GM19023 (cell line): Measurements from ENCODE around the gene UPF3A.
A peak's percentile ranks its signal among the peaks of the same experiment; 100 is the strongest.
"Not testable (repeated sequence)": the region's sequence is repeated elsewhere in the genome, so short reads cannot be mapped to it uniquely, and the experiment has no call there.

Experiments
- ATAC-seq: cut with Tn5 transposase; IDR thresholded peaks from one replicate; pipeline ENCODE4 v1.9.1; 2021; ENCODE audit warnings: mild to moderate bottlenecking, moderate library complexity; ENCODE audit not compliant: unreplicated experiment

The UPF3A gene

GRCh38 chr13:114263578-114263977, 17.8 kb upstream of the UPF3A start:
- no peak for ATAC-seq

- not testable (repeated sequence) for ATAC-seq
Observed at GRCh38 chr13:114264313-114264712, 17.1 kb upstream of the UPF3A start.

DNA sequence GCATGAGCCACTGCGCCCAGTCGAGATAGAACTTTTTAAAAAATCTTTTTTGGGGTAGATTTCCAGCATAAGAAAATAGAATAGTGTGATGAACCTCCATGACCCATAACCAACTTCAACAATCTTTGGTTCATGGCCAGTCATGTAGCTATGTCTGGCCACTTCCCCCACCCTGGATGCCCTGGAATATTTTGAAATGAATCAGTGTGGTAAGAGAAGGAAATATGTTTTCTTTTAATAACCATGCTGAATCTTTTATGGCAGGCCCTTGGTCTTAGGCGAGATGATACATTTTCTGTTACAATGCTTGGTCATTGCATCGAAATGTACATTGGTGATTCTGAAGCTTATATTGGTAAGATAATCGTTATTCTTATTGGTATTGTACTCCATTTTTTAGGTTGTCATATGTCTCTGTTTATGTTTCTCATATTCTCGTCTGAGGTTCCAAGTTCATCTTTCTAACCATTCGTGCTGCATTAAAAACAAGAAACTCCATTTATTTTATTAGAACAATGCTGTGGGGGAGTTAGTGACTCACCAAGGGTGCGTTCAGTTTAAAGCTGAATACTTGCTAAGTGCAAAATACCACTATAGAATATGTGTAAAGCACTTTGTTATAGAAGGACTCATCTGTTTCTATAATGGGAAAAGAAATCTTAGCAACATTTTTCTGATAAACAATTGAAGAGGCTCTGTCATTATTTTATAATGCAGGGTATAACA, 16.4 kb upstream of the UPF3A start:
- ATAC-seq = no peak

DNA sequence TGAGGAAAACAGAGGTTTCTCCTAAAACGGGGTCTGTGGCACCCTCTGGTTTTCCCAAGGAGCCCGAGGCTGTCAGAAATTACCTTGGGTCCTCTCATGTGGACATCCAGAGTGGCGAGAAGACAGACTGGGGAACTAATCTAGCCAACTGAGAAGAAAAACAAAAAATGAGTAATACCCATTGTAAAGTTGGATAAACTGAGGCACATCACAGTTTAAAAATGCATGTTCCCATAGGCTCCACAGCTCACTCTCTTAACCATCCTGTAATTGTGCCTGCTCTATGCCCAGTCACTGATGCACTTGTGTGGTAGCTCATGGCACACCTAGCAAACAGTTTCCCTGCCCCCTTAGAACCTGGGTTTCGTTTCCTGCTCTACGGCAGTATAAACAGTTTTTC, 15.2 kb upstream of the UPF3A start:
- no peak for ATAC-seq

- no peak for ATAC-seq
Observed at GRCh38 chr13:114268344-114269280, 12.8 kb upstream of the UPF3A start.

- no peak for ATAC-seq
Observed at GRCh38 chr13:114269281-114269770, 12.1 kb upstream of the UPF3A start.

GRCh38 chr13:114272977-114273376, 8.4 kb upstream of the UPF3A start:
- ATAC-seq = no peak

- no peak for ATAC-seq
Observed at GRCh38 chr13:114275304-114275703, 6.1 kb upstream of the UPF3A start.

- no peak for ATAC-seq
Observed at GRCh38 chr13:114279146-114279545, 2.3 kb upstream of the UPF3A start.

DNA sequence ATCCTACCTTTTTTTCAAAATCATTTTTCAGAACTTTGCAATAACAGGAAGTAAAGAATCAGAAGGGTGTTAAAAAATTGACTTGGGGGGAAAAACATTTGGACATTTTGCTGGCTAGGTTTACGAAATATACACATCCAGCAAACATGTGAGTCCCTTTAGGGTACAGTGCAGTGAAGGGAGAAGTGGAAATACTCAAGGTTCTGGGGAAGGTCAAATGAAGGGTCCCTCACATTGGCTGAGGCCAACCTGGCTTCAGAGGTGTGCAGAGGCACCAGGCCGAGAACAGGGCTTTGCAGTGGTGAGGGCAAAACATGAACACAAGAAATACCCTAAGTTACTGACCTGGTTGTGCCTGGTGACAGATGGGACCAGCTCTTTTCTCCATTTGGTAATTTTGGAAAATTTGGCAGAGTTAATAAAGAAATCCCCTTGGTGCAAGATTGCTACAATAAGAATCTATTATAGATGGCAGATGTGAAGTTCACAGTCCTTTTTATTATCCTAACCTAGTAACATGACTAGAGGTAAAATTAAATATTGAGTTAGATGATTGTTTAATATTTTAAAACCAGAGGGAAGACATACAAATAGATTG, 1.5 kb upstream of the UPF3A start:
- ATAC-seq = no peak

- peak; percentile 63 for ATAC-seq
Observed at GRCh38 chr13:114282041-114282670, 755 bp downstream of the UPF3A start.

GRCh38 chr13:114283576-114283975, 2.2 kb downstream of the UPF3A start:
- no peak for ATAC-seq

DNA sequence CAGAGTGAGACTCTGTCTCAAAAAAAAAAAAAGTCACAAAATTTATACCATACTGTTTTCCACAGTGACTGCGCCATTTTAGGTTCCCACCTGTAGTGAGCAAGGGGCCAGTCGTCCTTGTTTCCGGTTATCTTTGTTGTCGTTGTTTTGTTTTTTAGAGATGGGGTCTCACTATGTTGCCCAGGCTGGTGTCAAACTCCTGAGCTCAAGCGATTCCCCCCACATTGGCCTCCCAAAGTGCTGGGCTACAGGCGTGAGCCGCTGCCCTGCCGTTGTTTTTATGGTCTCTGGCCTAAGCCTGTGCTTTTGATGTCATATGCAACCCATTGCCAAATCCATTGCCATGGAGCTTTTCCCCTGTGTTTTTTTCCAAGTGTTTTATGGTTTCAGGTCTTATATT, 3.3 kb downstream of the UPF3A start:
- no peak for ATAC-seq

GRCh38 chr13:114285166-114285808, 3.9 kb downstream of the UPF3A start:
- ATAC-seq = no peak

DNA sequence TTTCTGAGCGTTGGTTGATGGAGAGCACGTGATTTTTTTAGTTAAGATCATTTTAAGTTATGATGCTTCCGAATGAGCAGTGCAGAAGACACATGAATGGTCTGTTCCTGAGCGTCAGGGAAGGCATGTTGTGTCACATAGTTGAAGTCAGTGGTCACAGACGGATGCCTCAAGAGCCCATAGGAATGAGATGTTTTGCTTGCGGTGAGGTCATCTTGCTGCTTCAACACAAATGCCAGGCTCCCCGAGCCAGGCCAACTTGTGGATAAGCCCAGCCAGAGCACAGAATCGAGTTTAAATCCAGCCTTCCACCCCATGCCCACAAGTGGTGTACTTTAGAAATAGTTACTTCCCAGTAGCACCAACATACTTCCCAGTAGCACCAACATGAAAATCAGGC, 5.4 kb downstream of the UPF3A start:
- ATAC-seq = no peak

GRCh38 chr13:114288157-114288591, 6.8 kb downstream of the UPF3A start:
- no peak for ATAC-seq

- no peak for ATAC-seq
Observed at GRCh38 chr13:114296448-114296847, 15.0 kb downstream of the UPF3A start.

DNA sequence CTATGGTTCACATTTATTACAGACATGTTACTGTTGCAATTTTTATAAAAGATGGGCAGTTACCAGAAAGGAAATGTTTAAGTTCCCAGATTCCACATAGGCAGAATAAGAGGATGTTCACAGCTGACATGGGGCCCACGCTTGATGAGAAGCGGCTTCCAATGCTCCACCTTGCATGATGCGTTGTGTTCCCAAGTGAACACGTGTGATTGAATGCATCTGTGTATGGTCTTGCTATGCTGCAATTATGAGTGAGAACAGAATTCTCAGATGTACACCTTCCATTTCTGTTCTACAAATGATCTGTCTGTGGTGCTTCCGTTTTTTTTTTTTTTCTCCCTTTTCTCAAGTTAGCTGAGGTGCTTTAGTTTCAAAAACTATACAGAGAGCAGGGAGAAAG, 15.5 kb downstream of the UPF3A start:
- ATAC-seq = no peak

- no peak for ATAC-seq
Observed at GRCh38 chr13:114298866-114299265, 17.5 kb downstream of the UPF3A start.

DNA sequence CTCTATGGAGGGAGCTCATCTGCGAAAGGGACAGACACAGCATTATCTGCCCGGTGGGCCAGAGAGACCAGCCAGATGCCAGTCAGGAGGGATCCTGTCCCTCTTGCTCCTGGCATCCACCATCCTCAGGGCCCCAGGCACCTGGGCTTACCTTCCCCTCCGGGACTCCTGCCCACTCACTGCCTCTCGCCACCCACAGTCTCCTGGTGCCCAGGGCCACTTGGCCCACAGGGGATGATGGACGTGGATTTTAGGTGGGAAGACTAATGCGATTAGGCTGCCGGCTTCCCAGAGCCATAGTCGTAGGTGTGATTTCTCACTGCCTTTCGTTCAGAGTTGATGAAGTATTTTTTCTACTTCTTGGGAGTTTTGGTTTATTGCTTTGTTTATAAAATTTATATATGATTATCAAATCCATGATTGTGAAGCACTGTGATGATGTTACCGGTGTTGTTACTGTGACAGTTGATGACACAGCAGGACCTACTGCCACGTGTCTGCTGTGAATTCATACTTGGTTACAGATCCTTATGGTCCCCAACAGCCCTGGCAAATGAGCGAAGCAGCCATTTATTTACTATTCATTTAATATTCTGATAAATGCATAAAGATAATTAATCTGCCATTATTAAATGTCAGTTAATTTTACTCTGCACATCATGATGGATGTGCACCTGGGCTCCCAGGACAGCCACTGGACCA, 18.4 kb downstream of the UPF3A start:
- ATAC-seq = no peak
